ENCODE data around the gene PTPN18.
A peak's percentile ranks its signal among the peaks of the same experiment; 100 is the strongest.
"Not testable (repeated sequence)": the region's sequence is repeated elsewhere in the genome, so short reads cannot be mapped to it uniquely, and the experiment has no call there.

Gene PTPN18

GRCh38 chr2:130382313-130382917, 26.6 kb downstream of the PTPN18 start:
- DNase-seq, result no peak

- no peak for DNase-seq
Measured at GRCh38 chr2:130385709-130386108, 29.9 kb downstream of the PTPN18 start.

- no peak for DNase-seq
Measured at GRCh38 chr2:130387071-130387400, 31.2 kb downstream of the PTPN18 start.

GRCh38 chr2:130387804-130388203, 31.9 kb downstream of the PTPN18 start:
- no peak for DNase-seq

- no peak for DNase-seq
Measured at GRCh38 chr2:130388221-130388907, 32.5 kb downstream of the PTPN18 start.

- DNase-seq, result no peak
Measured at GRCh38 chr2:130389358-130389757, 33.5 kb downstream of the PTPN18 start.

- DNase-seq, result no peak
Measured at GRCh38 chr2:130389783-130390182, 33.9 kb downstream of the PTPN18 start.

- no peak for DNase-seq
Measured at GRCh38 chr2:130390460-130391057, 34.7 kb downstream of the PTPN18 start.

- peak; percentile 55 for DNase-seq
Measured at GRCh38 chr2:130391058-130391871, 35.4 kb downstream of the PTPN18 start.

- peak; percentile 28 for DNase-seq
Measured at GRCh38 chr2:130391872-130392670, 36.2 kb downstream of the PTPN18 start.

GRCh38 chr2:130393318-130393910, 37.6 kb downstream of the PTPN18 start:
- no peak for DNase-seq

- DNase-seq, result not testable (repeated sequence)
Measured at GRCh38 chr2:130406280-130406679, 50.4 kb downstream of the PTPN18 start.

GRCh38 chr2:130416693-130417092, 60.8 kb downstream of the PTPN18 start:
- not testable (repeated sequence) for DNase-seq

- DNase-seq, result not testable (repeated sequence)
Measured at GRCh38 chr2:130418845-130419244, 63.0 kb downstream of the PTPN18 start.

All from COR-L47 (cell line).